Endothelial cell of umbilical vein (primary cell): ENCODE measurements around the gene MRC2. TPM values are rescaled to one million over a fixed set of nuclear protein-coding genes. Genes with fewer than 3 reads are reported as not detected.

ENCODE experiments used
- BruUV-seq: library from RNA; stranded (reverse); fragments of 400-500 nt; replicated peaks from 2 replicates; lab custom pipeline; 2021; lab: Mats Ljungman, UMichigan
- CTCF ChIA-PET: fragments of 300-600, 350-600 bp; sonication (Branson Sonifier 250); formaldehyde crosslinking; loops from one replicate; lab custom pipeline; 2021; ENCODE audit warnings: antibody characterized with exemption, inconsistent platforms; lab: Charles Lee
- POLR2A ChIA-PET: fragments of 300-600, 350-600 bp; sonication (Branson Sonifier 250); formaldehyde crosslinking; loops from one replicate; lab custom pipeline; 2021; ENCODE audit warnings: antibody characterized with exemption, inconsistent platforms; lab: Charles Lee
- DNase-seq: peaks from one replicate; pipeline ENCODE4 v3.0.0-alpha.2; 2011; ENCODE audit warnings: low read depth, low spot score
- FAIRE-seq: peaks from 2 replicates; lab custom pipeline; 2011; peaks lifted over from hg19 to GRCh38; lab: Jason Lieb, UNC
- H2AFZ ChIP-seq: 2 replicates; pipeline ENCODE4 v1.6.0; 2012; ENCODE audit warnings: low read depth, low read length, control low read depth, inconsistent platforms
- H3K27ac ChIP-seq: 2 replicates; pipeline ENCODE4 v1.5.1; 2011; ENCODE audit warnings: low read depth, mild to moderate bottlenecking, control low read depth, low read length, moderate library complexity; ENCODE audit not compliant: insufficient read depth
- H3K27me3 ChIP-seq, 2 experiments: 2 replicates each; pipeline versions ENCODE4 v1.6.0 to v1.6.1; 2011; ENCODE audit warnings: low read length in 2 of 2, mixed read lengths in 1 of 2; ENCODE audit not compliant: control insufficient read depth in 2 of 2, insufficient read depth in 2 of 2
- H3K36me3 ChIP-seq, 2 experiments: 2 replicates in 1 of 2; 3 replicates in 1 of 2; pipeline ENCODE4 v1.5.1; 2011; ENCODE audit warnings: low read length in 2 of 2, mild to moderate bottlenecking in 1 of 2, moderate library complexity in 1 of 2; ENCODE audit not compliant: control insufficient read depth in 2 of 2, insufficient read depth in 2 of 2; ENCODE audit errors: extremely low read depth in 1 of 2
- H3K4me1 ChIP-seq: 3 replicates; pipeline ENCODE4 v1.5.1; 2011; ENCODE audit warnings: mild to moderate bottlenecking, low read length; ENCODE audit not compliant: control insufficient read depth, insufficient read depth; ENCODE audit errors: extremely low read depth
- H3K4me2 ChIP-seq: 2 replicates; pipeline ENCODE4 v1.6.1; 2011; ENCODE audit warnings: low read length, control low read depth, mixed read lengths; ENCODE audit not compliant: insufficient read depth
- H3K4me3 ChIP-seq, 3 experiments: fragments of 200-600 bp in 1 of 3; sonication (generic), shearing (Covaris generic) in 1 of 3; replicated peaks in 1 of 3; 2 replicates each; pipeline ENCODE4 v1.5.1; 2011 to 2016; ENCODE audit warnings: control low read depth in 3 of 3, low read length in 3 of 3, mild to moderate bottlenecking in 2 of 3, inconsistent platforms in 1 of 3, low read depth in 1 of 3, moderate library complexity in 1 of 3; ENCODE audit not compliant: insufficient read depth in 1 of 3
- H3K79me2 ChIP-seq: 2 replicates; pipeline ENCODE4 v1.6.0; 2012; ENCODE audit warnings: low read length, inconsistent platforms; ENCODE audit not compliant: control insufficient read depth, insufficient read depth
- H3K9ac ChIP-seq: replicated peaks from 2 replicates; pipeline ENCODE3; 2011; ENCODE audit warnings: low read length, control low read depth; ENCODE audit not compliant: insufficient read depth; ENCODE audit errors: extremely low read depth
- H3K9me1 ChIP-seq: replicated peaks from 3 replicates; pipeline ENCODE4 v1.6.0; 2011; ENCODE audit warnings: mild to moderate bottlenecking, low read length; ENCODE audit not compliant: control insufficient read depth, insufficient read depth; ENCODE audit errors: extremely low read depth
- H3K9me3 ChIP-seq: replicated peaks from 2 replicates; pipeline ENCODE4 v1.5.1; 2012; ENCODE audit warnings: low read length, inconsistent platforms; ENCODE audit not compliant: control insufficient read depth, insufficient read depth
- H4K20me1 ChIP-seq: replicated peaks from 2 replicates; pipeline ENCODE3; 2011; ENCODE audit warnings: mild to moderate bottlenecking, low read length; ENCODE audit not compliant: control insufficient read depth, insufficient read depth; ENCODE audit errors: extremely low read depth
- EZH2 ChIP-seq: IDR thresholded peaks from 2 replicates; pipeline ENCODE4 v1.6.1; 2012; ENCODE audit warnings: borderline replicate concordance, low read depth, mild to moderate bottlenecking, moderate library complexity, low read length, inconsistent platforms; ENCODE audit not compliant: severe bottlenecking
- FOS ChIP-seq: IDR thresholded peaks from 2 replicates; pipeline ENCODE4 v1.6.1; 2011; ENCODE audit warnings: mild to moderate bottlenecking, low read length, moderate library complexity, borderline replicate concordance; ENCODE audit not compliant: insufficient read depth
- MYC ChIP-seq: IDR thresholded peaks from one replicate; pipeline ENCODE4 v1.6.1; 2011; ENCODE audit warnings: mild to moderate bottlenecking, low read depth, low read length
- POLR2AphosphoS5 ChIP-seq: IDR thresholded peaks from 2 replicates; pipeline ENCODE4 v1.6.1; 2012; ENCODE audit warnings: low read depth, mild to moderate bottlenecking, control low read depth, low read length, moderate library complexity; ENCODE audit not compliant: insufficient read depth
- dilution Hi-C: fragments of 300-500 bp; cut with MboI; formaldehyde crosslinking; loops from one replicate; pipeline ENCODE4 v1.15.0; 2019; ENCODE audit warnings: low sequenced_read_pairs; ENCODE audit not compliant: extremely low pct_ligation_motif_present
- intact Hi-C: fragments of 100-400 bp; cut with micrococcal nuclease; formaldehyde crosslinking; loops from one replicate; pipeline ENCODE4 v1.10.0; 2022
- polyA plus RNA-seq, 4 experiments: library from polyadenylated mRNA; depleted of rRNA in 3 of 4; stranded (reverse) in 3 of 4; unstranded in 1 of 4; fragments of >200 nt; gene quantifications; 2 replicates each; pipeline versions ENCODE4 v1.2.1 to v1.2.3, GENCODE V29; 2011 to 2012; ENCODE audit warnings: missing spikeins in 1 of 4
- total RNA-seq: library from RNA; stranded (reverse); gene quantifications from 2 replicates; pipeline ENCODE4 v1.2.3, GENCODE V29; 2021
- TF ChIP-seq, protein P1 (sequence below): IDR thresholded peaks from 2 replicates; pipeline ENCODE4 v1.6.1; 2011; ENCODE audit not compliant: insufficient read depth, insufficient read length
- TF ChIP-seq, protein P2 (sequence below), 2 donors: IDR thresholded peaks; 1 replicate in 1 of 2; 2 replicates in 1 of 2; pipeline ENCODE4 v1.5.1; 2011; ENCODE audit warnings: low read length in 2 of 2, mild to moderate bottlenecking in 2 of 2, moderate library complexity in 2 of 2, control low read depth in 1 of 2, inconsistent platforms in 1 of 2, low read depth in 1 of 2; ENCODE audit not compliant: insufficient read depth in 1 of 2; ENCODE audit errors: extremely low read depth in 1 of 2

MRC2 gene
- total and polyA plus RNA-seq, 2 donors (not counting 3 experiments of a cell fraction or from before 2014, with no cell fraction given), result 30.6 to 52.7 TPM

DNA sequence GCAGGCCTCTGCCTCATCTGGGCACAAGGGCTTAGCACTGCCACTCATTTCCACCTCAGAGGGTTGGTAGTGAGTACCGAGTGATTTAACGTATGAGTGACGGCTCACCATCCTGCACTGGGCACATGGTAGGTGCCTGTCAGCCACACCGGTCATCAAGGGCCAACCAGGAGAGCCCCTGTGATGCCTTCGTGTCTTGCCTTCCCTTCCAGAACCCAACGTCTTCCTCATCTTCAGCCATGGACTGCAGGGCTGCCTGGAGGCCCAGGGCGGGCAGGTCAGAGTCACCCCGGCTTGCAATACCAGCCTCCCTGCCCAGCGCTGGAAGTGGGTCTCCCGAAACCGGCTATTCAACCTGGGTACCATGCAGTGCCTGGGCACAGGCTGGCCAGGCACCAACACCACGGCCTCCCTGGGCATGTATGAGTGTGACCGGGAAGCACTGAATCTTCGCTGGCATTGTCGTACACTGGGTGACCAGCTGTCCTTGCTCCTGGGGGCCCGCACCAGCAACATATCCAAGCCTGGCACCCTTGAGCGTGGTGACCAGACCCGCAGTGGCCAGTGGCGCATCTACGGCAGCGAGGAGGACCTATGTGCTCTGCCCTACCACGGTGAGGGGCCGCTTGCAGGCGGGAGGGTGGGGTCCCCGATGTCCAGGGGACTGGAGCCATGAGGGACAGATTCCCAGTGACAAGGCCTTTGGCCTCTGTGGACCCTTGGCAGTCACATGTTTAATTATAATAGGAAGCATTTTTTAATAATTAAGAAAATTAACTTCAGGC lies 37.1 kb downstream of the MRC2 start:
- H3K9ac ChIP-seq, result no peak overlapping the region
- DNase-seq, result no peak
- intact Hi-C loops (no loop called here), dilution Hi-C loops (no loop called here)
- H3K9me1 ChIP-seq, result no peaks in the 10 kb centered on the region
- no peak overlapping the region for H2AFZ ChIP-seq
- H3K4me3 ChIP-seq, result no peak overlapping the region
- CTCF ChIA-PET, result no interaction called here
- no peaks in the 10 kb centered on the region for H3K9me3 ChIP-seq
- H3K4me2 ChIP-seq, result no peak overlapping the region
- H3K27ac ChIP-seq, result no peak overlapping the region
- no peak for FAIRE-seq
- peaks cover 2% of the 10 kb centered on the region in 2 experiments for H3K36me3 ChIP-seq
- POLR2A ChIA-PET, result no interaction called here
- TF ChIP-seq EZH2, result no peak
- TF ChIP-seq, protein P1, sequence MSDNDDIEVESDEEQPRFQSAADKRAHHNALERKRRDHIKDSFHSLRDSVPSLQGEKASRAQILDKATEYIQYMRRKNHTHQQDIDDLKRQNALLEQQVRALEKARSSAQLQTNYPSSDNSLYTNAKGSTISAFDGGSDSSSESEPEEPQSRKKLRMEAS, result no peak
- TF ChIP-seq POLR2AphosphoS5, result no peak
- H3K4me1 ChIP-seq, result no peaks in the 10 kb centered on the region
- H3K79me2 ChIP-seq, result no peaks in the 10 kb centered on the region
- no peaks in the 10 kb centered on the region for H3K27me3 ChIP-seq
- BruUV-seq, result no TSS peak
- no peaks in the 10 kb centered on the region for H4K20me1 ChIP-seq

DNA sequence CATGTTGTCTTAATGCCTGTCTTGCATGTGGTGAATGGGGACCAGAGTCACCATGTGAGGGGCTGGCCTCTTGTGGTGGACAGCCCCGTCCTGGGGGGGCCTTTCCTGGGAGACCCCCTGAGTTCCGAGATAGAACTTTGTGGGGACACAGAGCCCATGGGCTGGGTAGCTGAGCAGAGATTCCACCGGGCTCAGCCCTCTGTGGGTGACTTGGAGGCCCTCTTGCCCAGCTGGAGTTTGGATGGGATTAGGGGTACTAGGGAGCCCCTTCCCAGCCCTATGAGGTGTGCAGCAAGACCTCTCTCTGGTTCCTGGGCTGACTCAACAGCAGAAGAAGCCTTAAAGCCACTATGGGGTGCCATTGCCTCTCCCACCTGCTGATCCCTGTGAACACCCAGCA lies 38.1 kb downstream of the MRC2 start:
- no peak overlapping the region for H3K27ac ChIP-seq
- FAIRE-seq (no peak), DNase-seq (no peak)
- POLR2A ChIA-PET, result no interaction called here
- TF ChIP-seq MYC, result no peak
- no peak for TF ChIP-seq POLR2AphosphoS5
- TF ChIP-seq, protein P1, result no peak
- TF ChIP-seq FOS, result no peak
- TF ChIP-seq, protein P2, sequence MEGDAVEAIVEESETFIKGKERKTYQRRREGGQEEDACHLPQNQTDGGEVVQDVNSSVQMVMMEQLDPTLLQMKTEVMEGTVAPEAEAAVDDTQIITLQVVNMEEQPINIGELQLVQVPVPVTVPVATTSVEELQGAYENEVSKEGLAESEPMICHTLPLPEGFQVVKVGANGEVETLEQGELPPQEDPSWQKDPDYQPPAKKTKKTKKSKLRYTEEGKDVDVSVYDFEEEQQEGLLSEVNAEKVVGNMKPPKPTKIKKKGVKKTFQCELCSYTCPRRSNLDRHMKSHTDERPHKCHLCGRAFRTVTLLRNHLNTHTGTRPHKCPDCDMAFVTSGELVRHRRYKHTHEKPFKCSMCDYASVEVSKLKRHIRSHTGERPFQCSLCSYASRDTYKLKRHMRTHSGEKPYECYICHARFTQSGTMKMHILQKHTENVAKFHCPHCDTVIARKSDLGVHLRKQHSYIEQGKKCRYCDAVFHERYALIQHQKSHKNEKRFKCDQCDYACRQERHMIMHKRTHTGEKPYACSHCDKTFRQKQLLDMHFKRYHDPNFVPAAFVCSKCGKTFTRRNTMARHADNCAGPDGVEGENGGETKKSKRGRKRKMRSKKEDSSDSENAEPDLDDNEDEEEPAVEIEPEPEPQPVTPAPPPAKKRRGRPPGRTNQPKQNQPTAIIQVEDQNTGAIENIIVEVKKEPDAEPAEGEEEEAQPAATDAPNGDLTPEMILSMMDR (IDR thresholded peaks at IDR 0.05; ENCODE audit: extremely low read depth in 1 of 2, insufficient read depth in 1 of 2, low read depth in 1 of 2, low read length in 2 of 2), result no peak
- no peak for TF ChIP-seq EZH2
- no peaks in the 10 kb centered on the region for H3K4me1 ChIP-seq
- H3K9ac ChIP-seq, result no peak overlapping the region
- CTCF ChIA-PET, result no interaction called here
- no TSS peak for BruUV-seq
- H2AFZ ChIP-seq, result no peak overlapping the region
- dilution Hi-C loops (no loop called here), intact Hi-C loops (no loop called here)
- H3K4me2 ChIP-seq, result no peak overlapping the region
- H3K79me2 ChIP-seq, result no peaks in the 10 kb centered on the region
- H3K36me3 ChIP-seq, result peaks cover 2% of the 10 kb centered on the region in 2 experiments
- no peaks in the 10 kb centered on the region for H3K9me3 ChIP-seq
- no peaks in the 10 kb centered on the region for H3K9me1 ChIP-seq
- no peaks in the 10 kb centered on the region for H4K20me1 ChIP-seq
- H3K4me3 ChIP-seq, result no peak overlapping the region
- H3K27me3 ChIP-seq, result no peaks in the 10 kb centered on the region
